GM18505 (cell line): ENCODE data around the gene MYF5.

Source experiments
- ATAC-seq: cut with Tn5 transposase; IDR thresholded peaks from one replicate; pipeline ENCODE4 v1.9.1; 2021; ENCODE audit not compliant: unreplicated experiment
- POLR2A ChIP-seq: IDR thresholded peaks from 4 replicates; pipeline ENCODE4 v1.6.1; 2011; ENCODE audit warnings: borderline replicate concordance; ENCODE audit not compliant: insufficient read depth, insufficient read length; ENCODE audit errors: extremely low read depth

MYF5 gene

DNA sequence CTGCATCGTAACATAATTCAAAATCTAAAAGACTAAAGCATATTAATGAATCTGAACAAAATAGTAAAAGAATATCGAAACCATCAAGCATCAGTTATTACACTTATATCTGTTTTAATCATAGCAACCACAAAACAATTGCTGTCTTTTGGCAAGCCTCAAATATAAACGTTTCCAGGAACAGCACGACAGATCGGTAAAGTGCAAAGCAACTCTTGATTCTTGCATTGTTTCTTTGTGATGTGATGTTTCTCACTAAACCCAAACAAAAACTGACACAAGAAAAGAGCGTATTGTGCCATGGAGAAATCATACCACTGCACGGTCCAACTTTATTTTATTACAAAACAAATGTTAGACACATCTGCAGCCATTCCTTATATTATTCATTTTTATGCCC lies 18.5 kb upstream of the MYF5 start:
- TF ChIP-seq POLR2A = no peak
- ATAC-seq = no peak

DNA sequence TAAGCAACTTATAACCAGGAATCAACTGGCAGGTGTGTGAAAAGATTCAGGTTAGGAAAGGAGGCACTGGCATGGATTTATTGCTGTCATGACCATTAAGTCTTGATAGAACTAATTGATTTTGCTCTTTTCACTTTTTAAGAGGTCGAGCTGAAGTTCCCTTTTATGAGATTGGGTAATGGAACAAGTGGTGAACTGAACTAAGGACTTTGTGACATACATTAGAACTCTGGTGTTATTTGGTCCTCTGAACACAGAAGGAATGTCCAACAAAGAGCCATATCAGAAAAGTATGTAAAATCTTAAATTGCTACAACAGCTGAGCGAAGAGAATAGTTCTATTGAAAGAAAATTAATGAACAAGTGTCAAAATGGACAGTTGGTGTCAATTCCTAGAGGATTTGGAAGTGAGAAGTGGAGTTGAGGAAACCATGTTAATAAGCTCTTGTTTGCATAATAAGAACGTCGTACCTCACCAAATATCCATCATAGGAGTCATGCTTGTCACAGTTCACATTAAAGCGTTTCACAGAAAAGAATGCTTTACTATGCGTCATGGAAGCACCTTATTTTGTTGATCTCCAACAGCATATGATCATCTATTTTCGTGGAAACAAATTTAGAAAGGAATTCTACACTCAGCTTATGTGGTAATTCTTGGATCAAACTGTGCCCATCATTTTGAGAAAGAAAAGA lies 17.7 kb upstream of the MYF5 start:
- no peak for ATAC-seq
- TF ChIP-seq POLR2A = no peak

DNA sequence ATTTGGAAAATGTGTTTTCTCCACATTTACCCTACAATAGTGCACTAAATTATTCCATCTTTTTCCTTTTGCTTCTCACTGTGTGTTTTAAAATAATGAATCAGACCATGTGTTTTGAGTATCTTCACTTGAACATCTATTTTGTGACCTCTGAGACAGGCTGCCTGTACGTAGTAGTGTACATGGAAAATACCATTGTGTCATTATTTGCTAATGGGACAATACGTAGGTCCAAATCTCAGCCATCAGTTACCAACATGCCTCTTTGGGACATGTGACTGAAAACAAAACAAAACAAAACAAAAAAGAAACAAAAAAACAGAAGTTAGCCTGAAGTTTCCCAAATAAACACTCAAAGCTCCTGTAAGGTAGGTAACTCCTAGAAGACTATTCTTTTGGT lies 16.4 kb upstream of the MYF5 start:
- no peak for TF ChIP-seq POLR2A

DNA sequence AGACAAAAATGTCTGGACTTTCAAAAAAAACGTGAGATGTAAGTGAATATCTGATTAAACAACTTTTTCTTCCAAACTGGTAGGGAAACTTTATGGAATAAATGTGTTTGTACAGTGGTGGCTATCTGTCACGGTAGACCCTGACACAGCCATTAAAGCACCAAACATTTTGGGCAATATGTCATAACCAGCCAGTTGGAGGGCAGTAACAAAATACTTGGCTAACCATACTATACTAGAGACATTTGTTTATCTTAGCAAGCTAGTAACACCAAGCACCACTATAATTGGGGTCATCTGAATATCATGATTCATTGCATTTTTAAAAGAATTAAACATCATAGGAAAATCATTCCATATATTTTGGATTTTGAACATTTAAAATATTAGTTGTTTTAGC lies 15.3 kb upstream of the MYF5 start:
- ATAC-seq = no peak
- TF ChIP-seq POLR2A = no peak

More for the DNA sequence above, 16.4 kb upstream of the MYF5 start:
- ATAC-seq = no peak

DNA sequence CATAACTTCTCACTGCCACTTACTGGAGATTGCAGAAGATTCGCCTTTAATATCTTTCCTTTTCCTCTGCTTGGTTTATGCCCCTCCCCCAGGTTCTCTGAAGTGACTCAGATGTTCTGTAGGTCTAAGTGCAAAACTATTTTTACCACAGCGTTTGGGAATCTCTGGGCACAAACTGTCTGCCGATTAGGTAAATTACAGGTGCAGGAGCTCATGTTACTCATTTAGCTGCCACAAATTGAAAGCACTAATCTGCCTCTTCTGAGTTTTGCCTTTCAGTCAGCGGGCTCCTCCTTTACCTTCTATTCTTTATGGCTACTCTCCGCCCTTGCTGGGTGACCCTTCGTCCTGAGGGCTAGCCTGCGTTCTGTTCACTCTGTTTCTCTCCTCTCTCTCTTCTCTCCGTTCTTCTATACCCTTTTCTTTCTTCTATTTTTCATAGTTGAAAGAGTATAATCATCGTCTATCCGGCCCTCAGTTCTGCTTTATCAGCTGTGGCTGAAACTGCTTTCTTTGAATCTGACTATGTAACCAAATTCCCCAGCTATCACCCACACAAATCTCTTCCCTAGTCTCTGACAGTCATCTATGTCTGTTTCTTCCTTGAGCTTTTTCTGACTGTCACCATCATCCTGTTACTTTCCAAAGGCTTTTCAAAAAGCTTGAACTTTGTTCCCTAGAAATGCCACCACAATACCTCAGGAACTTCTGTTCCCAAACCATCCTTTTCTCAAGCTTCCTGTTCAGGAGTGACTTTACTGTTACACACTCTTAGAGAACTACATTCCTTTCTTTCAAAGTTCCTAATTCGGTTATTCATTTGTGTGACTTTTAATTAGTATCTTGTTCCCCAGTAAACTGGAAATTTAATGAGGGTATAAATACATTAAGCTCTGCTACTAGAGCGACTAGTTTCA lies 13.6 kb upstream of the MYF5 start:
- no peak for TF ChIP-seq POLR2A
- peak; percentile 71 for ATAC-seq

DNA sequence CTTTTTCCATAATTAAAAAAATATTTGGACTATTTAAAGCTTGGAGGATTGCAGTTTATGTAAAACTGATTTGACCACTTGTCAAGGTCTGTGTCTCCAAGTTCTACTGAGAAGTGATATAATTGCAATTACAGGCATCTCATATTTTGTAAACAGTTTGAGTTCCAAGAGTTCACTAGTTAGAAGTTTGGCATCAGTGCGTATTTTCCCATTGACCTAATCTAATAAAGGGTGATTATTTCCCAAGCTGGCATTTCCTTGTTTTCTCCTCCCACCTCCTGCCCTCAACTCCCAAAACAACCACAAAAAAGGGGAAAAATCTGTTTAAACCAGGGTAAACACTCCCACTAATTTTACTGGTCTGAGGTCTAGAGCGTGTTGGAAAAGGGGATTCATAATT lies 12.3 kb upstream of the MYF5 start:
- TF ChIP-seq POLR2A = no peak
- no peak for ATAC-seq

DNA sequence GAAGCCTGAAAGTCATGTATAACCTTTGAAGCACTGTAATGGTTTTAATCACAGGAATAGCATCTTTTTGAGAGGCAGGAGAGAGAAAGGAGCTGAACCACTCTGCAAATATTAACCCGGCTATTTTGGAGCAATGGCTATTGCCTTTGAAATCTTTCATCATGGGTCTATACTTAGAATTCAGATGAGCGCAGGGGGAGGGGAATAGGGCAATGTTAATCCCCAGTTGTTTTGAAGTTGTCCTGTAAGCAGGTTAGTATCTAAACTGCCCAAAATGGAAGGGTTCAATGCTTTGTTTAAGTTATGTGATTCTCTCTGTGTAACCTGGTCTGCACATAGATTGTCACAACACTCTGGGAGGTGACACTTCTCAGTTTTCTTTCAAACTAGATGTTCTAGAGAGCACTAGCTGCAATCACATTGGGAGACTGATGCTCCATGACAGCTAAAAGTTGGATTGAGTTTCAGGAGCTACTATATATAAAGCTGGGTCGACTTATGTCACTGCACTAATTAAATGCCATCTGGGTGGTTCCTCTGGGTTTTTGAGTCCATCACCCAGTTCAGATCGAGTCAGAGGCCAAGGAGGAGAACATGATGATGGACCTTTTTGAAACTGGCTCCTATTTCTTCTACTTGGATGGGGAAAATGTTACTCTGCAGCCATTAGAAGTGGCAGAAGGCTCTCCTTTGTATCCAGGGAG lies 9.4 kb upstream of the MYF5 start, which contains the start of gene MYF6:
Gene MYF6 (plus strand): TSS at position 509 of the 704 bp plus-strand sequence. CDS start 86 bp downstream, at position 595.
- no peak for ATAC-seq
- TF ChIP-seq POLR2A = no peak

DNA sequence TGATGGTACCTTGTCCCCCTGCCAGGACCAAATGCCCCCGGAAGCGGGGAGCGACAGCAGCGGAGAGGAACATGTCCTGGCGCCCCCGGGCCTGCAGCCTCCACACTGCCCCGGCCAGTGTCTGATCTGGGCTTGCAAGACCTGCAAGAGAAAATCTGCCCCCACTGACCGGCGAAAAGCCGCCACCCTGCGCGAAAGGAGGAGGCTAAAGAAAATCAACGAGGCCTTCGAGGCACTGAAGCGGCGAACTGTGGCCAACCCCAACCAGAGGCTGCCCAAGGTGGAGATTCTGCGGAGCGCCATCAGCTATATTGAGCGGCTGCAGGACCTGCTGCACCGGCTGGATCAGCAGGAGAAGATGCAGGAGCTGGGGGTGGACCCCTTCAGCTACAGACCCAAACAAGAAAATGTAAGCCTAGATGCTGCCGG lies 8.9 kb upstream of the MYF5 start:
- ATAC-seq = no peak
- TF ChIP-seq POLR2A = no peak

DNA sequence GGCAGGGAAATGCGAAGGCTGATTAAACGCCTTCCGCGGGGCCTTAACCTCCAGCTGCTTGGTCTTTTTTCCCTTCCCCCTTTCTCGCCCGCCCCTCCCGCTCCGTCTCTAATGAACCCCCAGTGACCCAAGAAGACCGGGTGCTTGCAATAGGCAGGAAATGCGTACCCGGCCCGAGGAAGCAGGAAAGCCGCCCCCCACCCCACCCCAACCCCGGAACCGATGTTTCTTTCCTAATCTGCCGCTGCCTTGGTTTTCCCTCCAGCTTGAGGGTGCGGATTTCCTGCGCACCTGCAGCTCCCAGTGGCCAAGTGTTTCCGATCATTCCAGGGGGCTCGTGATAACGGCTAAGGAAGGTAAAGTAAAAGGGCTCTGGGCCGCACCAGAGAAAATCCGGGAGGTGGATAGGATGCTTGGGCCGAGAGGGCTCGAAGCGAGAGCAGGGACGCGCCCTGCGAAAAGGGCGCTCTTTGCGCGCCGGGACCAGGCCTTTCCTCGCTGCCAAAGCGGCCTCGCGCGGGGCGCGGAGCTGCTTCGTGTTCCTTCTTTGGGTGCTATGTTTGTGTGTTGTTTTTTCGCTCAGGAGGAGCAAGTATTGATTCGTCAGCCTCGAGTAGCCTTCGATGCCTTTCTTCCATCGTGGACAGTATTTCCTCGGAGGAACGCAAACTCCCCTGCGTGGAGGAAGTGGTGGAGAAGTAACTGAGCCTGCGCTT lies 8.3 kb upstream of the MYF5 start:
- no peak for TF ChIP-seq POLR2A

DNA sequence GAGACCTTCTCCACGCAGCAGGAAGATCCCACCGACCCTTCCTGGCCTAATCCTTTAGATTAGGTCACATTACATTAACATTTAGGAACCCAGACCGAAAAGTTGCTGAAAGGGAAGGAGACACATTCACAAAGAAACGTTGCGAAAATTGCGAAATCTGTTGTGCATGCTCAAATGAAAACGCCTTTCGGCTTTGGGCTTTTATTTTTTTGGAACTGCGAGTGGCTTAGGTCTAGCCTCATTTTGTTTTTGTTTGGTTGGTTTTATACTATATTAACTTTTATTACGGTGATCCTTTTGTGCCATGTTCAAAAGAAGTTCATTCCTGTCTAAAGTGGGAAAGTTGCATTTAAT lies 7.8 kb upstream of the MYF5 start:
- TF ChIP-seq POLR2A = no peak
- no peak for ATAC-seq

More for the DNA sequence above, 8.3 kb upstream of the MYF5 start:
- no peak for ATAC-seq

DNA sequence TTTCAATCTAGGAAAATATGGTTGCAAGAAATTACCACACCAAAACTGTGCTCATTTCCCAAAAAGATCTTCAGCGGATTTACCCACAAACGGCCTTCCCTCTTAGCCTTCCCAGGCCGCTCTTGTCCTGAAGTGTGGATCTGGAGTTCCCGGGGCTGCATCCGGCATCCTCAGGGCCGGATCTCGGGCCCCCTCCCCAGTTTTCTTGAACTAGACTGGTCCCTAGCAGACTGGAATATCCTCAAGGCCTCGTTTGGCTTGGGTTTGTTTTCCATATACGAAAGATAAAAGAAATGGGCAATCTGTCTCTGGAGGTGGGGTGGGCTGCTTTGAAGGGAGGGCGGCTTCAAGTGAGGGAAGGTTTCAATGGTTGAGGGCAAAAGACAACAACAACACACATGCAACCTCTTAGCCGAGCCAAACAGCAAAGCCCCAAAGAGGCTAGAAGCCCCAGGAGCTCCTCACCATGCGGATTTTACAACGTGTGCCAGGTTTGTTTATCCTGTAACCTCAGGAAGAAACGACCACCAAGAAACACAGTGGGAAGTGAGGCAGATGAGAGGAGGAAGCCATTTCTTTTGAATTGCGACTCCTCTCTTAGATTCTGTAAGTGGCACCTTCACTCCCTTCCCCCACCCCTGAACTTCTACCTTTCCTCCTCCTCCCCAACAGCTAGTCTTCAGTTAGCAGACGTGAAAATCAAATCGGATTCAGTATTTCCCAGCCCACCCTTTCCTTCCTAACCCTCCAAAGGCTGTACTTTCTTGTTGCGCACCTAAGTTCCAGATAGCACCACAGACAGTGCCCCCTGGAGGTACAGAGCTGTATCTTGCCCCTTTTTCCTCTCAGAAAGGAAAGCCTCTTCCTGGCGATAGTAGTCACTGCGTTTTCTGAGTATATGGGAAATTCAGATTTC lies 6.6 kb upstream of the MYF5 start:
- no peak for TF ChIP-seq POLR2A
- peak; percentile 55 for ATAC-seq
